H1 (cell line): ENCODE measurements around the gene C18orf54. TPM values are rescaled to one million over a fixed set of nuclear protein-coding genes. Genes with fewer than 3 reads are reported as not detected.

Experiments
- CTCF ChIA-PET: fragments of 300-600 bp; sonication (Branson Sonifier 250); formaldehyde crosslinking; loops from one replicate; lab custom pipeline; 2021; ENCODE audit not compliant: partially characterized antibody; lab: Charles Lee
- POLR2A ChIA-PET: fragments of 300-600 bp; sonication (Branson Sonifier 250); formaldehyde crosslinking; loops from one replicate; lab custom pipeline; 2021; ENCODE audit warnings: inconsistent platforms; ENCODE audit not compliant: partially characterized antibody; lab: Charles Lee
- DNase-seq, 2 experiments: peaks; one replicate each; pipeline versions ENCODE4 v3.0.0 to v3.0.0-alpha.2; 2010 to 2022; ENCODE audit warnings: low spot score in 2 of 2, low read depth in 1 of 2, mixed read lengths in 1 of 2
- FAIRE-seq: peaks from 2 replicates; lab custom pipeline; 2011; peaks lifted over from hg19 to GRCh38; lab: Jason Lieb, UNC
- H2AFZ ChIP-seq: 2 replicates; pipeline ENCODE4 v1.8.1; 2012; ENCODE audit warnings: low read length, inconsistent platforms
- H2AK5ac ChIP-seq: 2 replicates; pipeline ENCODE4 v1.6.1; 2013; ENCODE audit warnings: low read depth, low read length
- H2BK120ac ChIP-seq: replicated peaks from 2 replicates; pipeline ENCODE3; 2013; ENCODE audit warnings: low read depth, low read length, inconsistent platforms
- H2BK12ac ChIP-seq: 2 replicates; pipeline ENCODE4 v1.6.1; 2013; ENCODE audit warnings: low read depth, low read length
- H2BK15ac ChIP-seq: 2 replicates; pipeline ENCODE4 v1.6.1; 2013; ENCODE audit warnings: low read length
- H2BK20ac ChIP-seq: 2 replicates; pipeline ENCODE4 v1.6.1; 2013; ENCODE audit warnings: low read length
- H2BK5ac ChIP-seq: 2 replicates; pipeline ENCODE4 v1.6.1; 2013; ENCODE audit warnings: low read depth, low read length
- H3K14ac ChIP-seq: 2 replicates; pipeline ENCODE4 v1.6.1; 2013; ENCODE audit warnings: inconsistent platforms; ENCODE audit not compliant: insufficient read length
- H3K18ac ChIP-seq: 2 replicates; pipeline ENCODE4 v1.6.1; 2013; ENCODE audit warnings: low read length; ENCODE audit errors: extremely low read depth
- H3K23ac ChIP-seq: 2 replicates; pipeline ENCODE4 v1.6.1; 2013; ENCODE audit warnings: inconsistent platforms; ENCODE audit not compliant: insufficient read length
- H3K23me2 ChIP-seq: 2 replicates; pipeline ENCODE4 v1.6.1; 2013; ENCODE audit warnings: low read depth, low read length
- H3K27ac ChIP-seq: 2 replicates; pipeline ENCODE4 v1.6.1; 2011; ENCODE audit warnings: low read depth, low read length, inconsistent platforms
- H3K27me3 ChIP-seq, 4 experiments: replicated peaks in 1 of 4; 1 replicate in 1 of 4; 2 replicates in 3 of 4; pipeline versions ENCODE4 v1.6.1 to v1.8.1; 2011 to 2013; ENCODE audit warnings: low read length in 3 of 4, mild to moderate bottlenecking in 3 of 4, inconsistent platforms in 2 of 4, mixed read lengths in 2 of 4, moderate library complexity in 1 of 4; ENCODE audit not compliant: control insufficient read depth in 3 of 4, insufficient read depth in 3 of 4; ENCODE audit errors: extremely low read depth in 1 of 4
- H3K36me3 ChIP-seq, 4 experiments: 2 replicates each; pipeline versions ENCODE4 v1.6.1 to v1.8.1; 2011 to 2013; ENCODE audit warnings: mild to moderate bottlenecking in 4 of 4, low read length in 3 of 4, moderate library complexity in 2 of 4, control low read depth in 1 of 4, inconsistent platforms in 1 of 4; ENCODE audit not compliant: insufficient read depth in 4 of 4, control insufficient read depth in 2 of 4
- H3K4ac ChIP-seq: replicated peaks from 2 replicates; pipeline ENCODE3; 2013; ENCODE audit warnings: low read length, low read depth, mixed read lengths, inconsistent platforms; ENCODE audit not compliant: insufficient read length
- H3K4me1 ChIP-seq, 4 experiments: replicated peaks in 1 of 4; 1 replicate in 1 of 4; 2 replicates in 3 of 4; pipeline versions ENCODE4 v1.6.1 to v1.8.1; 2011 to 2013; ENCODE audit warnings: low read length in 3 of 4, inconsistent platforms in 2 of 4, mixed read lengths in 1 of 4; ENCODE audit not compliant: insufficient read depth in 4 of 4, control insufficient read depth in 3 of 4
- H3K4me2 ChIP-seq, 2 experiments: 2 replicates each; pipeline versions ENCODE4 v1.6.1 to v1.8.1; 2011 to 2013; ENCODE audit warnings: low read depth in 2 of 2, low read length in 2 of 2, control low read depth in 1 of 2, inconsistent platforms in 1 of 2, mild to moderate bottlenecking in 1 of 2; ENCODE audit not compliant: insufficient read depth in 1 of 2
- H3K4me3 ChIP-seq, 4 experiments: fragments of 200-600, 300-600 bp in 1 of 4; sonication (generic), shearing (Covaris generic), sonication (Bioruptor Twin) in 1 of 4; 2 replicates each; pipeline versions ENCODE4 v1.5.1 to v1.8.1; 2011 to 2016; ENCODE audit warnings: low read length in 4 of 4, low read depth in 3 of 4, control low read depth in 2 of 4, inconsistent platforms in 2 of 4, mild to moderate bottlenecking in 2 of 4, mixed read lengths in 1 of 4, moderate library complexity in 1 of 4; ENCODE audit not compliant: insufficient read depth in 2 of 4; ENCODE audit errors: extremely low read depth in 1 of 4
- H3K56ac ChIP-seq: replicated peaks from 2 replicates; pipeline ENCODE3; 2013; ENCODE audit warnings: low read depth, mild to moderate bottlenecking, mixed read lengths, low read length, inconsistent platforms; ENCODE audit not compliant: insufficient read length
- H3K79me1 ChIP-seq: 2 replicates; pipeline ENCODE4 v1.6.1; 2013; ENCODE audit warnings: low read depth, low read length, control low read depth
- H3K79me2 ChIP-seq, 2 experiments: 2 replicates each; pipeline versions ENCODE4 v1.6.1 to v1.8.1; 2012 to 2013; ENCODE audit warnings: low read length in 2 of 2, mild to moderate bottlenecking in 2 of 2, inconsistent platforms in 1 of 2; ENCODE audit not compliant: insufficient read depth in 2 of 2, control insufficient read depth in 1 of 2
- H3K9ac ChIP-seq, 4 experiments: replicated peaks in 1 of 4; 1 replicate in 1 of 4; 2 replicates in 3 of 4; pipeline versions ENCODE4 v1.6.1 to v1.8.1; 2011 to 2013; ENCODE audit warnings: low read depth in 3 of 4, low read length in 3 of 4, control low read depth in 2 of 4, mild to moderate bottlenecking in 2 of 4, moderate library complexity in 2 of 4, inconsistent platforms in 1 of 4; ENCODE audit errors: extremely low read depth in 1 of 4
- H3K9me3 ChIP-seq, 2 experiments: 2 replicates each; pipeline versions ENCODE4 v1.6.1 to v1.8.1; 2012 to 2013; ENCODE audit warnings: mild to moderate bottlenecking in 2 of 2, moderate library complexity in 2 of 2, control low read depth in 1 of 2, inconsistent platforms in 1 of 2, low read depth in 1 of 2, low read length in 1 of 2, mixed read lengths in 1 of 2; ENCODE audit not compliant: insufficient read depth in 2 of 2
- H4K20me1 ChIP-seq, 2 experiments: replicated peaks in 1 of 2; 2 replicates each; pipeline versions ENCODE3 to v1.8.1; 2011 to 2013; ENCODE audit warnings: inconsistent platforms in 2 of 2, low read length in 2 of 2, mild to moderate bottlenecking in 1 of 2; ENCODE audit not compliant: insufficient read depth in 2 of 2, control insufficient read depth in 1 of 2
- H4K5ac ChIP-seq: 2 replicates; pipeline ENCODE4 v1.6.1; 2013; ENCODE audit warnings: low read length, low read depth, mixed read lengths, inconsistent platforms; ENCODE audit not compliant: insufficient read length
- H4K8ac ChIP-seq: 2 replicates; pipeline ENCODE4 v1.8.0; 2013; ENCODE audit warnings: mild to moderate bottlenecking, moderate library complexity, low read length, inconsistent platforms; ENCODE audit not compliant: insufficient read depth; ENCODE audit errors: extremely low read depth
- H4K91ac ChIP-seq: replicated peaks from 2 replicates; pipeline ENCODE3; 2013; ENCODE audit warnings: low read length, mixed read lengths, inconsistent platforms; ENCODE audit not compliant: insufficient read length
- FOSL1 ChIP-seq: IDR thresholded peaks from 2 replicates; pipeline ENCODE4 v1.6.1; 2011; ENCODE audit warnings: mild to moderate bottlenecking, low read depth, low read length, moderate library complexity; ENCODE audit not compliant: insufficient read depth
- HDAC6 ChIP-seq: IDR thresholded peaks from one replicate; pipeline ENCODE4 v1.7.1; 2012; ENCODE audit warnings: low read depth, mild to moderate bottlenecking, inconsistent platforms, low read length, moderate library complexity
- JUND ChIP-seq: IDR thresholded peaks from 2 replicates; pipeline ENCODE4 v1.6.1; 2011; ENCODE audit warnings: mild to moderate bottlenecking, improper control_type of control experiment, low read length
- MAFK ChIP-seq: IDR thresholded peaks from 2 replicates; pipeline ENCODE4 v1.6.1; 2012; ENCODE audit warnings: low read depth, mild to moderate bottlenecking, improper control_type of control experiment, low read length
- SAP30 ChIP-seq: fragments of 300-600 bp; sonication (generic); IDR thresholded peaks from 2 replicates; pipeline ENCODE4 v1.7.1; 2012; ENCODE audit warnings: low read length, moderate library complexity, mild to moderate bottlenecking, inconsistent platforms; ENCODE audit not compliant: insufficient read depth, insufficient replicate concordance
- SP2 ChIP-seq: IDR thresholded peaks from 2 replicates; pipeline ENCODE4 v1.6.1; 2012; ENCODE audit warnings: mild to moderate bottlenecking, low read length, inconsistent platforms
- SP4 ChIP-seq: IDR thresholded peaks from 2 replicates; pipeline ENCODE4 v1.6.1; 2012; ENCODE audit warnings: low read length, inconsistent platforms
- TAF1 ChIP-seq: IDR thresholded peaks from 2 replicates; pipeline ENCODE4 v1.6.1; 2011; ENCODE audit warnings: mild to moderate bottlenecking, low read depth, low read length
- polyA plus RNA-seq, 7 experiments: library from polyadenylated mRNA; depleted of rRNA in 3 of 7; stranded (reverse) in 5 of 7; unstranded in 2 of 7; fragments of >200 nt in 5 of 7; fragments of 200-250 nt in 2 of 7; gene quantifications; 1 replicate in 5 of 7; 2 replicates in 1 of 7; 4 replicates in 1 of 7; pipeline versions ENCODE4 v1.2.1 to v1.2.3, GENCODE V29; 2011 to 2013; ENCODE audit warnings: missing spikeins in 2 of 7, mixed read lengths in 2 of 7
- total RNA-seq: library from RNA; stranded (reverse); fragmentation: NEBNext Ultra II Directional; extraction: Animal tissue kit (Norgen Biotek cat#: 25700); gene quantifications from 2 replicates; pipeline ENCODE4 v1.2.1, GENCODE V29; 2021

C18orf54 gene
- total and polyA plus RNA-seq, 2 of the 8 experiments (the other 6 are each of a cell fraction or from before 2014, with no cell fraction given): 6.7 to 30.9 TPM

DNA sequence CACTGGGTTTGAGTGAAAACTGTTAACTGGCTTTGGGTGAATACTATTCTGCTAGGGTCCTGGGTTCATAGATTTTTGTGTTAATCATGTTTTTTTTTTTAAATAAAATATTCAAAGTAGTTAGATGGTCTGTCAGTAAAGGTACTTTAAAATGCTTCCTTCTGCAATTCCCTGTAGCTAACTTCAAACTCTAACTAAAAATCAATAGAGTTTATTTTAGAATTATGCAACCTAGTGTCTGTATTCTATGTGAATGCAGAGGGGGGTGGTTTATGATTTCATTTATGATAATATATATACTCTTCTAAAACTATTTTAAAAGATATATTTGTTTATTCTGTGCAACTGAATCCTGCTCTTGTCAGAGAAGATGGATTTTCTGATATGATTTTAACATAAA is 27.9 kb upstream of the C18orf54 start:
- Histone ChIP-seq H2AK5ac (no peak overlapping the region), H3K9me3 (no peaks in the 10 kb centered on the region), H4K91ac (no peak overlapping the region), H4K8ac (no peak overlapping the region), H2BK5ac (no peak overlapping the region), H2BK120ac (no peak overlapping the region), H2BK15ac (no peak overlapping the region), H2AFZ (no peak overlapping the region), H2BK12ac (no peak overlapping the region), H3K4me2 (no peak overlapping the region), H2BK20ac (no peak overlapping the region), H3K9ac (no peak overlapping the region), H3K23me2 (0 out of 2 replicates have a peak, but pooled peaks cover 2% of the 10 kb centered on the region), H4K20me1 (no peaks in the 10 kb centered on the region), H3K4me3 (no peak overlapping the region), H3K18ac (no peak overlapping the region), H3K36me3 (no peaks in the 10 kb centered on the region), H3K4ac (no peak overlapping the region), H3K23ac (no peak overlapping the region), H3K79me2 (no peaks in the 10 kb centered on the region), H4K5ac (no peak overlapping the region), H3K79me1 (no peaks in the 10 kb centered on the region), H3K56ac (no peak overlapping the region), H3K27ac (no peak overlapping the region), H3K27me3 (no peaks in the 10 kb centered on the region), H3K14ac (no peak overlapping the region), H3K4me1 (no peaks in the 10 kb centered on the region)
- TF ChIP-seq HDAC6 (no peak), SAP30 (no peak), FOSL1 (no peak), MAFK (no peak), SP2 (no peak), JUND (no peak), SP4 (no peak), TAF1 (no peak)
- ChIA-PET POLR2A (no interaction called here), CTCF (interaction anchor here (1.0 kb wide), 1 partner anchor 13 kb away, joined by 3 read pairs; no protein-coding TSS in a partner anchor)
- no peak for DNase-seq
- no peak for FAIRE-seq
